HG03442 (cell line): ENCODE results near the gene EGFR.
A peak's percentile ranks its signal among the peaks of the same experiment; 100 is the strongest.

Source experiments
- ATAC-seq: cut with Tn5 transposase; IDR thresholded peaks from one replicate; pipeline ENCODE4 v1.9.1; 2021; ENCODE audit warnings: mild to moderate bottlenecking, moderate library complexity; ENCODE audit not compliant: unreplicated experiment

EGFR gene

GRCh38 chr7:55206235-55207029, 187.6 kb downstream of the EGFR start:
- peak; percentile 70 for ATAC-seq

GRCh38 chr7:55207436-55208125, 188.8 kb downstream of the EGFR start:
- ATAC-seq, result no peak

GRCh38 chr7:55209366-55209765, 190.5 kb downstream of the EGFR start:
- no peak for ATAC-seq

DNA sequence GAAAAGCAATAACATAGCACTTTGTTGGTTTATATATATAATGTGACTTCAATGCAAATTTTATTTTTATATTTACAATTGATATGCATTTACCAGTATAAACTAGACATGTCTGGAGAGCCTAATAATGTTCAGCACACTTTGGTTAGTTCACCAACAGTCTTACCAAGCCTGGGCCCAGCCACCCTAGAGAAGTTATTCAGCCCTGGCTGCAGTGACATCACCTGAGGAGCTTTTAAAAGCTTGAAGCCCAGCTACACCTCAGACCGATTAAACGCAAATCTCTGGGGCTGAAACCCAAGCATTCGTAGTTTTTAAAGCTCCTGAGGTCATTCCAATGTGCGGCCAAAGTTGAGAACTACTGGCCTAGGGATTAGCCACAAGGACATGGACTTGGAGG, 191.4 kb downstream of the EGFR start:
- ATAC-seq, result no peak

GRCh38 chr7:55210716-55211115, 191.9 kb downstream of the EGFR start:
- ATAC-seq, result no peak

DNA sequence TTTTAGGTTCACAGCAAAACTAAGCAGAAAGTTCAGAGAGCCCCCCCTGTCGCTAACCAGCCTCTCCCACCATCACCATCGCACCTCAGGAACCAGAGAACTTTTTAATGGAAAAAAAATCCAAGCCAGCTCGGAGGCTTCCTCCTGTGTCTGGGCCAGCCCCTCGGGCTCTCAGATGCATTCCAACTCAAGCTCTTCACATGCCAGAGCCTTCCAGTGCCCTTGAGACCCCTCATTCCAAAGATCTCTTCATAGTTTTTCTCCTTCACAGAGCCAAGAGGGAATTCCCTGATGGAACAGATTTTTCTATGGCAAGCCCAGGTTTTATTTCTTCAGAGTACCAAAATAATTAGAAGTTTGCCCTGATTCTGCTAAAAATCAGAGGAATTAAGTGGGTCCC, 192.9 kb downstream of the EGFR start:
- ATAC-seq, result no peak

- no peak for ATAC-seq
Observed at GRCh38 chr7:55212176-55212575, 193.4 kb downstream of the EGFR start.

- no peak for ATAC-seq
Observed at GRCh38 chr7:55212838-55213237, 194.0 kb downstream of the EGFR start.

DNA sequence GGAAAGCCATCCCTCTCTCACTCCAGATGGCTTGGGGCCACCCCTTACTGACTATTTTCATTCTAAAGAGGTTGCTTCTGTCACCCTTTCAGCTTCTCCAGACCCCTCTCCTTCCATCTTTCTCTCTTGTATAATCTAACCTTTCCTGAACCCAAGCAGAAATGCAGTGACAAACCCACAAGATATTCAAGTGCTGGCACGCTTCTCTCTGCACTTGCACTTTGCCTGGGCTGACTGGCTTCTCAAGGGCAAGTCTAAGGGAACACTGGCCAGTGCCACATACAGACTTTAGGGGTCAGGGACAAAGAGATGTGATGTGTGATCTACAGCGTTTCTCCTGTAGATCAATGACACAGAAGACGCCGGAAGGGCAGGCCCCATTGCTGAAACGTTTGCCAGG, 195.9 kb downstream of the EGFR start:
- ATAC-seq, result no peak

- no peak for ATAC-seq
Observed at GRCh38 chr7:55223023-55223422, 204.2 kb downstream of the EGFR start.

DNA sequence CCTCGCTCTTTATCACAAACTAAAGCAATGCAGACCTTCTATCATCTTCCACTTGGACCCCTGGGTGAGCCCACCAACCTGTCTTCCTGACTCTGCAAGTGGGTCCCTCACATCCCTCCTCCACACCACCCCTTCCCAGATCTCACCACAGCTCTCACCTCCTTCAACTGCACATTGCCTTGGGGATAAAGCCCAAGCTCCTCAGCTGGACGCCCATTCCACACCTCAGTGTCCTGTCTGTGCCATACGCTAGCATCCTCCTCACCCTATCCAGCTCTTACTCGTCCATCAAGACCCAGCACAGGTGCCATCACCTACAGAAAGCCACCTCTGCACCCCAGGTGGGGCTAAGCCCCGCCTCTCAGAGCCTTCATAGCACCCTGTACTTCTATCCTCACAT, 205.3 kb downstream of the EGFR start:
- no peak for ATAC-seq

GRCh38 chr7:55224810-55225209, 206.0 kb downstream of the EGFR start:
- no peak for ATAC-seq

DNA sequence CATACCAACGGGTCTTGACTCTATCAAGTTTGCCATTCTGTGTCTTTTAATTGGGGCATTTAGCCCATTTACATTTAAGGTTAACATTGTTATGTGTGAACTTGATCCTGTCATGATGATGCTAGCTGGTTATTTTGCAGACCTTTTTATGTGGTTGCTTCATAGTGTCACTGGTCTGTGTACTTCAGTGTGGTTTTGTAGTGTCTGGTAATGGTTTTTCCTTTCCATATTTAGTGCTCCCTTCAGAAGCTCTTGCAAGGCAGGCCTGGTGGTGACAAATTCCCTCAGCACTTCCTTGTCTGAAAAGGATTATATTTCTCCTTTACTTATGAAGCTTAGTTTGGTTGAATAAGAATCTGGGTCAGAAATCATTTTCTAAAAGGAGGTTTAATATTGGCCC, 211.2 kb downstream of the EGFR start:
- ATAC-seq, result no peak

DNA sequence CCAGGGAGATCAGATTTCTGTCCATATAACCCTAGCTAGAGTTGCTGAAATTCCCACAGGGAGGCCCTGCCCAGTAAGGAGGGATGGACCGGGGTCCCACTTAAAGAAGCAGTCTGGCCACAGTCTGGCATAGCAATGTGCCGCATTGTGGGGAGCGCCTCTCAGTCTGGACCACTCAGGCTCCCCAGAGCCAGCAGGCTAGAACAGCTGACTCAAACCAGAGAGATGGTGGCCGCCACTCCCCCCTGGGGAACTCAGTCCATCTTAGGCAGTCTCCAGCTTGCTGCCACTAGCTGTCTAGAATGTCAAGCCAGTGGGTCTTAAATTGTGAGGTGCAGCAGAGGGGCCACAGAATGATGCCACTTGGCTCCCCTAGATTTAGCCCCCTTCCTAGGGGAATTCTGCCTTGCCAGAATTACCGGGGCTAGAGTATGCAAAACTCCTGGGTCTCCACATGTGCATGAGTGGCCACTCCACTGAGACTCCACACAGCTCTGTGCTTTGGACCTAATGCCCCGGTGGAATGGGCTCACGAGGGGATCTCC, 213.0 kb downstream of the EGFR start:
- ATAC-seq, result no peak

DNA sequence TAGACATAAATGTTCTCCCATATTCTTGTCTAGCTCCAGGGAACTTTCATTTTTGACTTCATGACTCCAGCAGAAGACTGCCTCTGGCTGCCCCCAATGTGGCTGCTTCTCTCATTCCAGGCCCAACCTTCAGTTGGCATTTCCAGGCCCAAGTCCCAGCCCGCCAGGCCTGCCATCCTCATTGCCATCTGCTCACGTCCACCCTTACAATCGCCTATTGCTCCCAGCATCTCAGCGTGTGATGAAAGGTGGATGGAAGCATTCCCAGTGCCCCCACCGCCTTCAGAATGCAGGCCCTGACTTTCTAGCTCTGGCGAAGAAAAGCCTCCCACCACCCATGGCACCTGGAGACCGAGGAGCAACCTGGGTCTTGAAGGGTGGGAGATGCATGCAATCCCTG, 214.2 kb downstream of the EGFR start:
- ATAC-seq, result no peak

DNA sequence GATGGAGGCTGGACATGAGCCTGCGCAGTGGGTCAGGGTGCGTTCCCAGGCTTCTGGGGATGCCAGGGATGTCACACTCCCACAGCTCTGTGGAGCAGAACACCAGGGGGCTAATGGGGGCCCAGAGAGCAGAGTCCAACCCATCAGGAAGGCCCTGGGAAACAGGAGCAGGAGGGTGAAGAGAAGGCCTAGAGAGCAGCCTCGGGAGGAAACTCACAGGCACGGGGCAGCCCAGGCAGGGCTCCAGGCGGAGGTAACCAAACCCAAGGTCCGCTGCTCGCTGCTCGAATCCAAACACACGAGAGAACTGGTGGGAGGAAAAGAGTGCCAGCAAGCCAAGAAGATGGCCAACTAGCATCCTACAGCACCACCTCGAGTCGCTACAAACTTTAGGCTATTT, 215.6 kb downstream of the EGFR start:
- ATAC-seq, result no peak

- no peak for ATAC-seq
Observed at GRCh38 chr7:55235115-55235514, 216.3 kb downstream of the EGFR start.

DNA sequence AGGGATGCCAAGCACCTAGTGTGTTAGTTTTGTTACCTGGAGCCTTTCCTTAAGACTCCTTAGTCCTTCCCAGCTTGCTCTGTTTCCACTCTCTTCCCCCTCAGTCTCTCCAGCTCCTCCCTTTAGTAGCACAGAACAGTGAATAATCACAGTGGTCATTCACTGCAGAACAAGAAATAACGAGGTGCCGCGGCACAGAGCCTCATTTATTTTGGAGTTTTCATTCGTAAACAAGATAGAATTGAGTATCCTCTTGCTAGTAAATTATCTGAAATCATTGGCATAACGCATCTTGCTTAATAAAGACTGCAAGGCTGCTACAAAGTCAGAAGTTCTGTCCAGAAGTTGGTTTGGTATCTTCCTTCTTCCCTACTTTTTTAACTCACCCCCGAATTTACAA, 217.0 kb downstream of the EGFR start:
- no peak for ATAC-seq

DNA sequence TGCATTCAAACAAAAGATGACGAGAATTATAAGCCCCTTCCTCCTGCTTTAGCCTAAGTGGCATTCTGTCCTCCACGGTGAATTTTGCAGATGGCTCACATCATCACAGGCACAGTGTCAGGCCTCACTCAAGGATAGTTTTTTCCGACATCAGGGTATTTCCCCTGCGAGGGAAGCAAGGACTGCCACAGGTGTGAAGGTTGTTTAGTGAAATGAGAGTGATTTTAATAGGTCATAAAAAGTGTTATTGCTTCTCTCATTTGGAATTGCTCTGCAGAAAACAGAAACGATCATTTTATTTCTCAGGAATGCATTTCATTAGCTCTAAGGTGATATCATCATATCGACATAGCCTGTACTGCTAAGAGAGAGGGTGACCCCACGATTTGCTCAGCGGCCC, 217.7 kb downstream of the EGFR start:
- ATAC-seq, result no peak

DNA sequence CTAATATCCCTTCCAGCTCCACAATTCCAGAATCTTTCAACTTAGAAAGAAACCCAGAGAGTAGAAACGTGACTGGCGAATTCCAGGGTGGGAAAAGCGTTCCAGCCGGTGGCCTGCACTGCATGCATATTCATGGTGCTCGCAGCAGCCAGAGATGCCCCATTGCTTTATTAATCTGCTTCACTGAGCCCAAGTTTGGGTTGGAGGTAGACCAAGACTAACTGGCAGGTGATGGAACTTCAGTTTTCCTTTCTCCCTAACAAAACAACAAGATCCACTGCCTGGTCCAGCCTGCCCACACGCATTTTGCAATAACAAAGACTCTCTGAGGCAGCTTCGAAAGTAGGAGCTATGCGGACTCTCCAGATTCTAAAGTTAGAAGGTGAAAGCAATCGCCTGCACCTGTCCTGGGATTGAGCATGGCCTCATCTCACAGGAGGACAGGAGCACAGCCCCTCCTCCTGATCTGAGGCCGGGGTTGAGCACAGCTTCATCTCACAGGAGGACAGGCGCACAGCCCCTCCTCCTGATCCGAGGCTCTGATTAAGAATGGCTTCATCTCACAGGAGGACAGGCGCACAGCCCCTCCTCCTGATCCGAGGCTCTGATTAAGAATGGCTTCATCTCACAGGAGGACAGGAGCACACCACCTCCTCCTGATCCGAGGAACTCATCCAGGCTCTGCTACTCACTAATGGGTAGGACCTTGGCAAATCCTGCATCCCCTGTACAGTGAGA, 218.5 kb downstream of the EGFR start:
- ATAC-seq, result no peak

DNA sequence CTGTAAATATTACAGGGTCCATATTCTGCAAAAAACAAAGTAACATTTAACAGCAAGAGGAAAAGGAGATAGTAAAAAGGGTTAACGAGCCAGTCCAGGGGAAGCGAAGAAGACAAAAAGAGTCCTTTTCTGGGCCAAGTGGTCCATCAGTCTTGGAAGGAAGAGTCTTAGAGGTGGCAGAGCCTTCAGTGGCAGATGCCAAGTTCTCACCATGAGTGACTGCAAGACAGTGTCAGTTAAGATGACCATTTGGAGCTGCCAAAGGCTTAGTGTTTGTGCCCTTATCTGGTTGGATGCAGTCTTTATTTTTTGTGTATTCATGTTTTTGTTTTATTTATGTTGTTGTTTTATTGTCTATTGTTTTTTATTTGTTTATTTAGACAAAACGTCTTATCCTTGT, 220.6 kb downstream of the EGFR start:
- no peak for ATAC-seq
